HEK293T (cell line): ENCODE results near the gene TAX1BP3.
"Not testable (repeated sequence)": the region's sequence is repeated elsewhere in the genome, so short reads cannot be mapped to it uniquely, and the experiment has no call there.

Experiments used
- CTCF ChIA-PET: fragments of 350-600 bp; formaldehyde crosslinking; extraction: SDS; loops from one replicate; lab custom pipeline; 2021; ENCODE audit warnings: antibody characterized with exemption, inconsistent platforms; lab: Yijun Ruan, JAX
- POLR2A ChIA-PET: fragments of 350-600 bp; formaldehyde crosslinking; extraction: SDS; loops from one replicate; lab custom pipeline; 2020; ENCODE audit warnings: antibody characterized with exemption, inconsistent platforms; lab: Yijun Ruan, JAX
- DNase-seq: peaks from one replicate; pipeline ENCODE4 v3.0.0; 2012; ENCODE audit warnings: mixed read lengths; ENCODE audit errors: extremely low spot score
- ARNT ChIP-seq: fragments of 450-650 bp; IDR thresholded peaks from 2 replicates; pipeline ENCODE4 v1.6.1; 2017; ENCODE audit warnings: mild to moderate bottlenecking
- BHLHE40 ChIP-seq: fragments of 450-650 bp; IDR thresholded peaks from 2 replicates; pipeline ENCODE4 v1.6.1; 2016; ENCODE audit warnings: mild to moderate bottlenecking, moderate library complexity, borderline replicate concordance
- CTBP1 ChIP-seq: fragments of 450-650 bp; IDR thresholded peaks from 2 replicates; pipeline ENCODE4 v1.6.1; 2016; ENCODE audit warnings: borderline replicate concordance
- ELF4 ChIP-seq: fragments of 450-650 bp; IDR thresholded peaks from 2 replicates; pipeline ENCODE4 v1.6.1; 2017; ENCODE audit warnings: antibody characterized with exemption
- FOXA1 ChIP-seq: fragments of 450-650 bp; IDR thresholded peaks from 2 replicates; pipeline ENCODE4 v1.6.1; 2016; ENCODE audit warnings: mild to moderate bottlenecking
- FOXK2 ChIP-seq: fragments of 450-650 bp; IDR thresholded peaks from 2 replicates; pipeline ENCODE4 v1.6.1; 2016; ENCODE audit warnings: mild to moderate bottlenecking
- FOXM1 ChIP-seq: fragments of 450-650 bp; IDR thresholded peaks from 2 replicates; pipeline ENCODE4 v1.6.1; 2017; ENCODE audit warnings: mild to moderate bottlenecking, borderline replicate concordance
- HDGF ChIP-seq: fragments of 450-650 bp; IDR thresholded peaks from 2 replicates; pipeline ENCODE4 v1.6.1; 2017; ENCODE audit warnings: antibody characterized with exemption, borderline replicate concordance
- L3MBTL2 ChIP-seq: fragments of 450-650 bp; conservative IDR thresholded peaks from 2 replicates; pipeline ENCODE4 v1.6.1; 2016; ENCODE audit warnings: mild to moderate bottlenecking
- LEF1 ChIP-seq: fragments of 450-650 bp; IDR thresholded peaks from 2 replicates; pipeline ENCODE4 v1.6.1; 2017; ENCODE audit warnings: mild to moderate bottlenecking, borderline replicate concordance
- NFRKB ChIP-seq: fragments of 450-650 bp; IDR thresholded peaks from 2 replicates; pipeline ENCODE4 v1.6.1; 2016; ENCODE audit warnings: mild to moderate bottlenecking, moderate library complexity
- PKNOX1 ChIP-seq: fragments of 450-650 bp; IDR thresholded peaks from 2 replicates; pipeline ENCODE4 v1.6.1; 2016
- SP1 ChIP-seq: fragments of 450-650 bp; IDR thresholded peaks from 2 replicates; pipeline ENCODE4 v1.6.1; 2017
- SUZ12 ChIP-seq: fragments of 450-650 bp; IDR thresholded peaks from 2 replicates; pipeline ENCODE4 v1.6.1; 2016; ENCODE audit warnings: mild to moderate bottlenecking
- TARDBP ChIP-seq: fragments of 450-650 bp; IDR thresholded peaks from 2 replicates; pipeline ENCODE4 v1.6.1; 2016
- ZNF384 ChIP-seq: fragments of 450-650 bp; IDR thresholded peaks from 2 replicates; pipeline ENCODE4 v1.6.1; 2016

TAX1BP3 gene

GRCh38 chr17:3704931-3705717 lies 36.7 kb upstream of the TAX1BP3 start:
- CTCF ChIA-PET = interaction anchor here (0.7 to 1.2 kb wide), 2 partner anchors 22 to 78 kb away, joined by 3 read pairs; no protein-coding TSS in a partner anchor
- POLR2A ChIA-PET = no interaction called here

GRCh38 chr17:3702041-3702539 lies 33.7 kb upstream of the TAX1BP3 start:
- CTCF ChIA-PET, POLR2A ChIA-PET, DNase-seq: not testable (repeated sequence)

More at GRCh38 chr17:3704931-3705717, 36.7 kb upstream of the TAX1BP3 start:
- no peak for DNase-seq
- TF ChIP-seq ARNT = no peak
- TF ChIP-seq L3MBTL2 = no peak
- no peak for TF ChIP-seq HDGF
- TF ChIP-seq SP1 = no peak
- no peak for TF ChIP-seq LEF1
- no peak for TF ChIP-seq SUZ12
- TF ChIP-seq BHLHE40 = no peak

GRCh38 chr17:3699951-3700350 lies 31.6 kb upstream of the TAX1BP3 start:
- TF ChIP-seq FOXM1 = no peak
- no peak for TF ChIP-seq ELF4
- TF ChIP-seq BHLHE40 = no peak
- no peak for TF ChIP-seq CTBP1
- no peak for TF ChIP-seq PKNOX1
- TF ChIP-seq SP1 = no peak
- TF ChIP-seq ARNT = no peak
- ChIA-PET POLR2A (no interaction called here), CTCF (no interaction called here)
- no peak for DNase-seq

DNA sequence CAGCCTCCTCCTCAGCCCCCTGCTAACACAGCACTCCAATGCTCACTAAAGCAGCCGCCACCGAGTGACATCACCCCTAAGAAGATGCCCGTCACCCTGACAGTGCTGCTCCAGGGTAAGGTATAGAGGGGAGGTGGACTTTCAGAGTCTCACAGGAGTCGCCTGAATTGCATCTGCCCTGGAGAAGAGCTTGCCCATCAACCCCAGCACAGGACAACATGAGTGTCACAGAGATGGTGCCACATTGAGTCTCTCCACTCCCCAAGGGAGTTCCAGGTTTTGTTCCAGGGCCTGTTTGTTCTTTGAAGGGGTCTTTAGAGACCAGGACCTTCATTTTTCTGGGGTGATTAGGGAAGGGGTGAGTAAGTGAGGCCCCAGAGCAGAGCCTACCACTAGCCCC lies 29.8 kb upstream of the TAX1BP3 start:
- CTCF ChIA-PET = no interaction called here
- no peak for DNase-seq
- no peak for TF ChIP-seq SP1
- POLR2A ChIA-PET = no interaction called here

DNA sequence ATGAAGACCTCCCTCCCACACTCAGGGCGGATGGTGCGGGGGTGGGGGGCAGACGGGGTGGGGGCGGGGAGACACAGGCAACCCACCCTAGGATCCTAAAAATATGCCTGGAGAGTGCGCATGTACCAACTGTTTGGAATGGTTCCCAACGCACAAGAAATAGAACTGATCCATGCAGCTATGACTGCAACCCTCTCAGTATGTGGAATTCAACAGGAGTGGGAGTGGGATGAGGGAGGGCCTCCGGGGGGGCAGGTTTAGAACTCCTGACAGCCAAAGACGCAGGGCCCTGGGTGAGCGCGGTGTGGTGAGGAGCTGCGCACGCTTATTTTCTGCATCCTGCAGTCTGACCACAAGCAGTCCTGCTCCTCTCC lies 28.7 kb upstream of the TAX1BP3 start:
- DNase-seq = no peak
- CTCF ChIA-PET = no interaction called here
- POLR2A ChIA-PET = no interaction called here
- TF ChIP-seq FOXK2 = no peak
- no peak for TF ChIP-seq TARDBP
- TF ChIP-seq L3MBTL2 = no peak
- TF ChIP-seq PKNOX1 = no peak
- TF ChIP-seq SP1 = no peak
- TF ChIP-seq SUZ12 = no peak
- no peak for TF ChIP-seq ARNT

DNA sequence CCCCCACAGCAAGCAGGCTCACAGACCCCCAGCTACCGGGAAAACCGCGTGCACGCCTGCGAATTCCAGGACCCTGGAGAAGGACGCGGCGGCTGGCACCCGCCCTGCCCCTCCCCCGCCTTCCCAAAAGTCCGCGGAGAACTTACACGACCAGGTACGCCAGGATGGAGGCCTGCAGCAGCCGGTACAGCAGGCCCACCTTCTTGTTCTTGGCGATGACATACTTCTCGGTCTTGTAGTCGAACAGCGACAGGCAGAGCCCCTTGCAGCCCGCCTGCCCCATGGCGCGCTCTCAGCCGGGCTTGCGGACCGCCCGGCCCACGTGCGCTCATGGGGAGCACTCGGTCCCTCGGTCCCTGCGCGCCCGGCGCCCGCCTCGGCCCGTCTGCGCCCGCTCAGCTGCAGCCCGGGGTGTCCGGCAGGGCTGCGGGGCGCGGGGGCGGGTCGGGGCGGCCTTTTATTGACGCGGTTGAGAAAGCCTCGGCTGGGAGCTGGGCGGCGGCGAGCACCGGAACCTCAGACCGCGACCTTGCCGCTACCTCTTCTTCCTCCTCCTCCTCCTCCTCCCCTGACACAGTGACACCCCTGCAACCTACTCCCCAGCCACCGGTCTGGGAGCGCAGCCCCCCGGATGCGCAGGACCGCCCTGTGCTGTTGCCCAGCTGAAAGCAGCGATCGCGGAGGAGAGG lies 27.5 kb upstream of the TAX1BP3 start, which contains the start of gene P2RX5:
Gene P2RX5 (minus strand): TSS at position 433 of the 689 bp plus-strand sequence. CDS start 150 bp downstream, at position 283.
- TF ChIP-seq BHLHE40 (no peak), NFRKB (no peak), TARDBP (no peak), ARNT (no peak), HDGF (no peak), SP1 (no peak), ZNF384 (no peak), CTBP1 (no peak), FOXA1 (no peak), FOXM1 (no peak), PKNOX1 (no peak), LEF1 (no peak), FOXK2 (no peak), ELF4 (no peak), SUZ12 (no peak), L3MBTL2 (no peak)
- ChIA-PET CTCF (no interaction called here), POLR2A (no interaction called here)
- DNase-seq = no peak

DNA sequence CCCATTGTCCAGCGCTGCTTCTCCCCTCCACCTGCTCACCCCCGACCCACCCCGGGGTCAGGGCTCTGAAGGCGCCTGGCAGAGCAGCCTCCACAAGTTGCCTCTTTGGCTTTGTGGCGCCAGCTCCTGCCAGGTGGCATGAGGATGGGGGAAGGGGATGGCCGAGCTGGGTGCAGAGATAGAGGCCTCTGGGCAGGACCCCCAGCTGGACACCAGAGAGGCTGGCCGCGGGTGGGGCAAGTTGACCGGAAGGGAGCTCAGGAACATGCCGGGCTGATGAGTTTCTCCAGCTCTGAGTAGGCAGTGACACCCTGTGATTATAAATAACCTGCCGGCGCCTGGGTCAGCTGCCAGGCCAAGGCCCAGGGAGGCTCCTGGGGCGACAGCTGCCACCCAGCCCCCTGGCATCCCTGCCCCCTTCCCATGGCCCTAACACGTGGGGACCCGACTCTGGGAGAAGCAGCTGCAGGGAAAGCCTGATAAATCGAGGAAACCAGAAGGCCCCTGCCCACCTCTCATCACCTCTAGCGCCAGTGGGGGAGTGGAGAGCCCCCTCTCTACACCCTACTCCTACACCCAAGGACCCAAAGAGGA lies 26.8 kb upstream of the TAX1BP3 start:
- ChIA-PET POLR2A (no interaction called here), CTCF (no interaction called here)
- TF ChIP-seq ZNF384 (no peak), TARDBP (no peak), ELF4 (no peak), FOXM1 (no peak), FOXK2 (no peak), LEF1 (no peak), NFRKB (no peak), SUZ12 (no peak), ARNT (no peak)
- no peak for DNase-seq
